Caco-2 (cell line): ENCODE data around the gene MAP3K1. TPM values are rescaled to one million over a fixed set of nuclear protein-coding genes. Genes with fewer than 3 reads are reported as not detected.
A peak's percentile ranks its signal among the peaks of the same experiment; 100 is the strongest.

Experiments
- BruUV-seq: library from RNA; stranded (reverse); fragments of 400-500 nt; replicated peaks from 2 replicates; lab custom pipeline; 2021; lab: Mats Ljungman, UMichigan
- CTCF ChIA-PET: fragments of 300-600 bp; sonication (Branson Sonifier 250); formaldehyde crosslinking; loops from one replicate; lab custom pipeline; 2022; ENCODE audit warnings: antibody characterized with exemption; lab: Charles Lee
- POLR2A ChIA-PET: fragments of 300-600 bp; sonication (Branson Sonifier 250); formaldehyde crosslinking; loops from one replicate; lab custom pipeline; 2022; ENCODE audit warnings: antibody characterized with exemption; lab: Charles Lee
- DNase-seq, 2 experiments: peaks; one replicate each; pipeline versions ENCODE4 v3.0.0 to v3.0.0-alpha.2; 2020 to 2022
- H3K27me3 ChIP-seq: replicated peaks from 2 replicates; pipeline ENCODE4 v1.6.0; 2011; ENCODE audit warnings: low read length; ENCODE audit not compliant: control insufficient read depth, insufficient read depth
- H3K36me3 ChIP-seq: 2 replicates; pipeline ENCODE4 v1.5.1; 2011; ENCODE audit warnings: low read length; ENCODE audit not compliant: control insufficient read depth, insufficient read depth
- H3K4me1 ChIP-seq: fragments of 250-450 bp; sonication (Bioruptor Pico); 2 replicates; pipeline ENCODE4 v1.5.1; 2020; ENCODE audit warnings: mild to moderate bottlenecking
- H3K4me3 ChIP-seq: 2 replicates; pipeline ENCODE4 v1.5.1; 2011; ENCODE audit warnings: low read depth, mild to moderate bottlenecking, control low read depth, low read length
- H3K9me3 ChIP-seq: fragments of 250-450 bp; sonication (Bioruptor Pico); 2 replicates; pipeline ENCODE4 v1.5.1; 2020; ENCODE audit warnings: mild to moderate bottlenecking, moderate library complexity
- H3K27ac Mint-ChIP-seq: one replicate; pipeline ENCODE4 v1.8.0; 2022; ENCODE audit warnings: mixed read lengths; ENCODE audit not compliant: unreplicated experiment
- H3K27me3 Mint-ChIP-seq: one replicate; pipeline ENCODE4 v1.8.0; 2022; ENCODE audit warnings: mixed read lengths; ENCODE audit not compliant: insufficient read depth, unreplicated experiment
- H3K36me3 Mint-ChIP-seq: one replicate; pipeline ENCODE4 v1.8.0; 2022; ENCODE audit warnings: mild to moderate bottlenecking, mixed read lengths; ENCODE audit not compliant: insufficient read depth, unreplicated experiment
- H3K4me1 Mint-ChIP-seq: one replicate; pipeline ENCODE4 v1.8.0; 2022; ENCODE audit warnings: low read depth, mixed read lengths; ENCODE audit not compliant: unreplicated experiment
- H3K4me3 Mint-ChIP-seq: one replicate; pipeline ENCODE4 v1.8.0; 2022; ENCODE audit warnings: mild to moderate bottlenecking, moderate library complexity, mixed read lengths; ENCODE audit not compliant: unreplicated experiment
- H3K9me3 Mint-ChIP-seq: one replicate; pipeline ENCODE4 v1.8.0; 2022; ENCODE audit warnings: mixed read lengths; ENCODE audit not compliant: unreplicated experiment
- CTCF ChIP-seq, 2 experiments: fragments of 200-600 bp in 1 of 2; IDR thresholded peaks; 1 replicate in 1 of 2; 2 replicates in 1 of 2; pipeline versions ENCODE4 v1.5.1 to v1.8.0; 2011 to 2022; ENCODE audit warnings: antibody characterized with exemption in 1 of 2, control low read depth in 1 of 2, inconsistent platforms in 1 of 2, low read depth in 1 of 2, low read length in 1 of 2, mild to moderate bottlenecking in 1 of 2, moderate library complexity in 1 of 2; ENCODE audit not compliant: insufficient read depth in 1 of 2, severe bottlenecking in 1 of 2, unreplicated experiment in 1 of 2
- intact Hi-C: fragments of 100-400 bp; cut with micrococcal nuclease; formaldehyde crosslinking; loops from one replicate; pipeline ENCODE4 v1.10.0; 2022; ENCODE audit not compliant: unreplicated experiment
- total RNA-seq: library from RNA; stranded (reverse); gene quantifications from 2 replicates; pipeline ENCODE4 v1.2.3, GENCODE V29; 2022

Gene MAP3K1
- total RNA-seq, 1 experiment from 2014 or later, result 47.0 TPM

DNA sequence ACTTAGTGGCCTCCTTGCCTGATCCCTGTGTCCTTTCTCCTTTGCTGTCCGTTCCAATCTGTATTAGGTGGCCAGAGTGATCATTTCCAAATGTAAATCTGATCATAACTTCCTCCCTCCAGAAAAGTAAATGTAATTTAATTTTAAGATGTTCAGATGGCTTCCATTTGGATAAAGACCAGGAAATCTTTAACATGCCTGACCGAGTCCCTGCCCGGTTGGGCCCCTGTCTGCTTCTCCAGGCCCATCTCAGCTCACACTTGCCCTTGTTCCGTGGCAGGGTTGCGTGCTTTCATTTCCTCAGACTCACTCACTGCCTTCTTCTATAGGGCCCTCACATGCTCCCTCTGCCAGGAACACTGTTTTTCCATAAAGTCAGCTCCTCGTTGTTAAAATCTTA is 7.6 kb downstream of the MAP3K1 start:
- Mint-ChIP-seq H3K27me3 (no peaks in the 10 kb centered on the region), H3K4me3 (no peak overlapping the region), H3K36me3 (peaks cover 39% of the 10 kb centered on the region), H3K27ac (peak overlapping the region; percentile 55), H3K4me1 (peaks cover 38% of the 10 kb centered on the region), H3K9me3 (no peaks in the 10 kb centered on the region)
- POLR2A ChIA-PET, result no interaction called here
- peaks cover 58% of the 10 kb centered on the region for H3K4me1 ChIP-seq
- no peaks in the 10 kb centered on the region for H3K36me3 ChIP-seq
- no peaks in the 10 kb centered on the region for H3K9me3 ChIP-seq
- TF ChIP-seq CTCF (IDR thresholded peaks at IDR 0.05; ENCODE audit: insufficient read depth in 1 of 2, low read depth in 1 of 2, low read length in 1 of 2, severe bottlenecking in 1 of 2, unreplicated experiment in 1 of 2), result no peak
- intact Hi-C loops, result no loop called here
- DNase-seq, result no peak
- CTCF ChIA-PET, result no interaction called here
- H3K4me3 ChIP-seq, result no peak overlapping the region
- no peaks in the 10 kb centered on the region for H3K27me3 ChIP-seq
- no TSS peak for BruUV-seq

- Mint-ChIP-seq H3K36me3 (peaks cover 39% of the 10 kb centered on the region), H3K27ac (no peak overlapping the region), H3K4me3 (no peak overlapping the region), H3K9me3 (no peaks in the 10 kb centered on the region), H3K4me1 (peaks cover 43% of the 10 kb centered on the region), H3K27me3 (no peaks in the 10 kb centered on the region)
- Histone ChIP-seq H3K4me3 (no peak overlapping the region), H3K27me3 (no peaks in the 10 kb centered on the region), H3K9me3 (no peaks in the 10 kb centered on the region), H3K4me1 (peaks cover 50% of the 10 kb centered on the region), H3K36me3 (no peaks in the 10 kb centered on the region)
- TF ChIP-seq CTCF (IDR thresholded peaks at IDR 0.05; ENCODE audit: insufficient read depth in 1 of 2, low read depth in 1 of 2, low read length in 1 of 2, severe bottlenecking in 1 of 2, unreplicated experiment in 1 of 2), result no peak
- BruUV-seq, result no TSS peak
- intact Hi-C loops, result no loop called here
- DNase-seq, result no peak
- CTCF ChIA-PET, result no interaction called here
- POLR2A ChIA-PET, result no interaction called here
Measured at GRCh38 chr5:56824019-56824418, 8.7 kb downstream of the MAP3K1 start.

DNA sequence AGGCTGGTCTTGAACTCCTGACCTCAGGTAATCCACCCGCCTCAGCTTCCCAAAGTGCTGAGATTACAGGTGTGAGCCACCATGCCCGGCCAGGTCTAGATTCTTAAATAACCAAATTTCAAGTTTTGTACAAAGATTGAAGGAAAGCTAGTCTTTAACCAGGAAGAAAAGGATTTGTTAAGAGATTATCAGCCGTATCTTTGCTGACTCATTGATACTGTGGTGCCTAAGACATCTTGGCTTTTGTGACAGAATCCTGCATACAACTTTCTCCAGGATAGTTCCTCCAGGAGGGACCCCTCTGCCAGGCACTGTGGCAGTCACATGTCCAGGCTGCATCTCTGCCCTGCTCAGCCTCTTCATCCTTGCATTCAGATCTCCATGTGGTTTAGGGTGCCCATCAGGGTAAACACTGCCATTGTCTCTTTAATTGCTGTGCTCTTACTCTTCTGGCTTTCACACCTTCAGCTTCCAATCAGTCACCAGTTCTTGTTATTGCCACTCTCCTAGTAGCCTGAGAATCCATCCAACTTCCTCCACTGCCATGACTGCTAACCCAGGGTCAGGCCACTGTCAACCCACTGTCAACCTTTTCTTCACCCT is 10.0 kb downstream of the MAP3K1 start:
- Histone ChIP-seq H3K9me3 (no peaks in the 10 kb centered on the region), H3K36me3 (no peaks in the 10 kb centered on the region), H3K4me3 (no peak overlapping the region), H3K4me1 (peaks cover 52% of the 10 kb centered on the region), H3K27me3 (no peaks in the 10 kb centered on the region)
- CTCF ChIA-PET, result interaction anchor here (0.8 to 1.4 kb wide), 2 partner anchors 345 to 378 kb away, joined by 3 to 4 read pairs; no protein-coding TSS in a partner anchor
- Mint-ChIP-seq H3K36me3 (peaks cover 39% of the 10 kb centered on the region), H3K4me1 (peaks cover 46% of the 10 kb centered on the region), H3K27ac (peak overlapping the region; percentile 39), H3K4me3 (no peak overlapping the region), H3K9me3 (no peaks in the 10 kb centered on the region), H3K27me3 (no peaks in the 10 kb centered on the region)
- no peak for DNase-seq
- POLR2A ChIA-PET, result no interaction called here
- no TSS peak for BruUV-seq
- no peak for TF ChIP-seq CTCF (IDR thresholded peaks at IDR 0.05; ENCODE audit: insufficient read depth in 1 of 2, low read depth in 1 of 2, low read length in 1 of 2, severe bottlenecking in 1 of 2, unreplicated experiment in 1 of 2)
- intact Hi-C loops, result no loop called here
